Activated CD8-positive, alpha-beta T cell treated with anti-CD3 and anti-CD28 coated beads, Interleukin-2, amount 10 ng/mL, durations not matched to agents 7 days and 5 days (primary cell): ENCODE measurements around the gene GLB1L3. TPM values are rescaled to one million over a fixed set of nuclear protein-coding genes. Genes with fewer than 3 reads are reported as not detected.

ENCODE experiments used
- ATAC-seq: fragments of 150-1000 bp; cut with Tn5 transposase; one replicate; pipeline ENCODE4 v1.10.0; 2021; ENCODE audit warnings: moderate library complexity
- CTCF ChIA-PET: fragments of 350-600 bp; sonication (Branson Sonifier 250); formaldehyde crosslinking; loops from one replicate; lab custom pipeline; 2021; ENCODE audit warnings: antibody characterized with exemption; lab: Charles Lee
- POLR2A ChIA-PET: fragments of 350-600 bp; sonication (Branson Sonifier 250); formaldehyde crosslinking; loops from one replicate; lab custom pipeline; 2021; ENCODE audit warnings: antibody characterized with exemption; lab: Charles Lee
- DNase-seq: peaks from one replicate; pipeline ENCODE4 v3.0.0-alpha.2; 2020
- H3K27ac Mint-ChIP-seq: one replicate; pipeline ENCODE4 v1.8.0; 2021; ENCODE audit warnings: mild to moderate bottlenecking, mixed read lengths
- H3K27me3 Mint-ChIP-seq: one replicate; pipeline ENCODE4 v1.8.0; 2021; ENCODE audit warnings: low read depth, mixed read lengths
- H3K36me3 Mint-ChIP-seq: one replicate; pipeline ENCODE4 v1.8.0; 2021; ENCODE audit warnings: low read depth, mixed read lengths
- H3K4me1 Mint-ChIP-seq: one replicate; pipeline ENCODE4 v1.8.0; 2021; ENCODE audit warnings: low read depth, mixed read lengths
- H3K4me3 Mint-ChIP-seq: one replicate; pipeline ENCODE4 v1.8.0; 2021; ENCODE audit warnings: mild to moderate bottlenecking, mixed read lengths
- H3K9me3 Mint-ChIP-seq: one replicate; pipeline ENCODE4 v1.8.0; 2022; ENCODE audit warnings: mixed read lengths; ENCODE audit not compliant: insufficient read depth
- total RNA-seq, 2 experiments: library from RNA; stranded (reverse); gene quantifications; one replicate each; pipeline ENCODE4 v1.2.3, GENCODE V29; 2021

Gene GLB1L3
- total RNA-seq, 2 experiments from 2014 or later, result 3.8 to 4.0 TPM

GRCh38 chr11:134261626-134262488 is 14.3 kb upstream of the GLB1L3 start:
- Mint-ChIP-seq H3K36me3 (peaks cover 14% of the 10 kb centered on the region), H3K27me3 (no peaks in the 10 kb centered on the region), H3K4me3 (no peak overlapping the region), H3K9me3 (no peaks in the 10 kb centered on the region), H3K27ac (no peak overlapping the region), H3K4me1 (peaks cover 12% of the 10 kb centered on the region)
- ChIA-PET CTCF (interaction anchor here (0.9 to 7.6 kb wide), 20 partner anchors 8 to 212 kb away, joined by 3 to 94 read pairs (median 4); partner anchors contain the start of genes ACAD8, GLB1L2, GLB1L3 and NCAPD3), POLR2A (interaction anchor here (0.8 to 2.0 kb wide), 4 partner anchors 8 to 37 kb away, joined by 3 to 6 read pairs (median 4); partner anchors contain the start of genes ACAD8, GLB1L3, NCAPD3 and THYN1)
- DNase-seq (peak; percentile 60), ATAC-seq (peak; percentile 79)

GRCh38 chr11:134264966-134265764 is 11.0 kb upstream of the GLB1L3 start:
- DNase-seq (no peak), ATAC-seq (no peak)
- Mint-ChIP-seq H3K4me1 (peaks cover 12% of the 10 kb centered on the region), H3K4me3 (no peak overlapping the region), H3K27ac (no peak overlapping the region), H3K36me3 (peaks cover 7% of the 10 kb centered on the region), H3K9me3 (no peaks in the 10 kb centered on the region), H3K27me3 (no peaks in the 10 kb centered on the region)
- CTCF ChIA-PET, result interaction anchor here (1.1 to 7.6 kb wide), 4 partner anchors 10 to 28 kb away, joined by 3 to 94 read pairs (median 15); partner anchors contain the start of genes ACAD8, GLB1L3 and THYN1
- POLR2A ChIA-PET, result no interaction called here

GRCh38 chr11:134266440-134266839 is 9.7 kb upstream of the GLB1L3 start:
- Mint-ChIP-seq H3K27ac (no peak overlapping the region), H3K9me3 (no peaks in the 10 kb centered on the region), H3K27me3 (no peaks in the 10 kb centered on the region), H3K4me1 (peaks cover 21% of the 10 kb centered on the region), H3K4me3 (no peak overlapping the region), H3K36me3 (peaks cover 3% of the 10 kb centered on the region)
- ChIA-PET POLR2A (no interaction called here), CTCF (interaction anchor here (0.8 to 7.6 kb wide), 2 partner anchors 8 to 102 kb away, joined by 5 to 94 read pairs; partner anchors contain the start of gene GLB1L3)
- ATAC-seq (no peak), DNase-seq (no peak)

- no peak for ATAC-seq
- DNase-seq, result no peak
- Mint-ChIP-seq H3K27ac (no peak overlapping the region), H3K4me1 (peaks cover 24% of the 10 kb centered on the region), H3K36me3 (peaks cover 3% of the 10 kb centered on the region), H3K27me3 (no peaks in the 10 kb centered on the region), H3K9me3 (no peaks in the 10 kb centered on the region), H3K4me3 (no peak overlapping the region)
- ChIA-PET POLR2A (no interaction called here), CTCF (interaction anchor here (0.8 to 7.6 kb wide), 2 partner anchors 8 to 102 kb away, joined by 5 to 94 read pairs; partner anchors contain the start of gene GLB1L3)
These were observed 9.3 kb upstream of the GLB1L3 start for GRCh38 chr11:134266841-134267251.

- DNase-seq (no peak), ATAC-seq (no peak)
- Mint-ChIP-seq H3K36me3 (peaks cover 3% of the 10 kb centered on the region), H3K27ac (no peak overlapping the region), H3K27me3 (no peaks in the 10 kb centered on the region), H3K9me3 (no peaks in the 10 kb centered on the region), H3K4me3 (no peak overlapping the region), H3K4me1 (peaks cover 28% of the 10 kb centered on the region)
- ChIA-PET CTCF (interaction anchor here (7.6 kb wide), 1 partner anchor 7 kb away, joined by 94 read pairs; the partner anchor contains the start of gene GLB1L3), POLR2A (no interaction called here)
These were observed 8.7 kb upstream of the GLB1L3 start for GRCh38 chr11:134267461-134267860.

GRCh38 chr11:134267966-134268365 is 8.2 kb upstream of the GLB1L3 start:
- Mint-ChIP-seq H3K27ac (no peak overlapping the region), H3K27me3 (no peaks in the 10 kb centered on the region), H3K4me3 (no peak overlapping the region), H3K4me1 (peaks cover 33% of the 10 kb centered on the region), H3K9me3 (no peaks in the 10 kb centered on the region), H3K36me3 (peaks cover 3% of the 10 kb centered on the region)
- ChIA-PET CTCF (no interaction called here), POLR2A (no interaction called here)
- ATAC-seq, result no peak
- DNase-seq, result no peak

GRCh38 chr11:134270250-134270714 is 5.9 kb upstream of the GLB1L3 start:
- ChIA-PET POLR2A (interaction anchor here (1.4 kb wide), 1 partner anchor 46 kb away, joined by 5 read pairs; the partner anchor contains the start of genes NCAPD3 and VPS26B), CTCF (interaction anchor here (0.9 to 1.4 kb wide), 6 partner anchors 8 to 220 kb away, joined by 3 to 7 read pairs (median 3); partner anchors contain the start of gene NCAPD3)
- peak; percentile 66 for ATAC-seq

GRCh38 chr11:134271978-134272377 is 4.2 kb upstream of the GLB1L3 start:
- Mint-ChIP-seq H3K4me3 (no peak overlapping the region), H3K27ac (no peak overlapping the region), H3K36me3 (no peaks in the 10 kb centered on the region), H3K4me1 (peaks cover 56% of the 10 kb centered on the region), H3K9me3 (no peaks in the 10 kb centered on the region), H3K27me3 (no peaks in the 10 kb centered on the region)
- no peak for DNase-seq
- ChIA-PET CTCF (interaction anchor here (2.5 to 6.6 kb wide), 2 partner anchors 8 to 18 kb away, joined by 7 to 94 read pairs; partner anchors contain the start of genes ACAD8 and THYN1), POLR2A (no interaction called here)
- no peak for ATAC-seq

More at GRCh38 chr11:134270250-134270714, 5.9 kb upstream of the GLB1L3 start:
- Mint-ChIP-seq H3K27me3 (no peaks in the 10 kb centered on the region), H3K27ac (peak overlapping the region; percentile 65), H3K9me3 (no peaks in the 10 kb centered on the region), H3K4me1 (peaks cover 53% of the 10 kb centered on the region), H3K4me3 (no peak overlapping the region), H3K36me3 (peaks cover 1% of the 10 kb centered on the region)
- DNase-seq, result peak; percentile 49

- peaks cover 62% of the 10 kb centered on the region for H3K4me1 Mint-ChIP-seq
- no peak for ATAC-seq
- no peak overlapping the region for H3K27ac Mint-ChIP-seq
- H3K27me3 Mint-ChIP-seq, result peaks cover 3% of the 10 kb centered on the region
- CTCF ChIA-PET, result interaction anchor here (2.5 to 6.6 kb wide), 2 partner anchors 9 to 19 kb away, joined by 7 to 94 read pairs; partner anchors contain the start of genes ACAD8 and THYN1
- H3K4me3 Mint-ChIP-seq, result no peak overlapping the region
- POLR2A ChIA-PET, result interaction anchor here (1.3 to 4.3 kb wide), 2 partner anchors 16 to 48 kb away, joined by 3 to 32 read pairs; partner anchors contain the start of genes NCAPD3 and VPS26B
- DNase-seq, result no peak
- no peaks in the 10 kb centered on the region for H3K9me3 Mint-ChIP-seq
- H3K36me3 Mint-ChIP-seq, result peaks cover 3% of the 10 kb centered on the region
These were observed 3.5 kb upstream of the GLB1L3 start for GRCh38 chr11:134272381-134273316.

- Mint-ChIP-seq H3K9me3 (peaks cover 3% of the 10 kb centered on the region), H3K36me3 (peaks cover 4% of the 10 kb centered on the region), H3K27ac (no peak overlapping the region), H3K4me1 (peaks cover 62% of the 10 kb centered on the region), H3K4me3 (no peak overlapping the region), H3K27me3 (peaks cover 3% of the 10 kb centered on the region)
- no peak for ATAC-seq
- POLR2A ChIA-PET, result interaction anchor here (0.6 to 4.3 kb wide), 5 partner anchors 17 to 316 kb away, joined by 3 to 32 read pairs (median 4); partner anchors contain the start of genes NCAPD3 and VPS26B
- DNase-seq, result no peak
- CTCF ChIA-PET, result interaction anchor here (1.4 to 6.6 kb wide), 4 partner anchors 10 to 45 kb away, joined by 3 to 94 read pairs (median 7); partner anchors contain the start of genes ACAD8 and THYN1
These were observed 2.9 kb upstream of the GLB1L3 start for GRCh38 chr11:134273317-134273712.
